ENCODE data around the gene DIS3L2. TPM values are rescaled to one million over a fixed set of nuclear protein-coding genes. Genes with fewer than 3 reads are reported as not detected.

DIS3L2 gene
- total RNA-seq, 4 donors from 2014 or later = 52.8 to 74.9 (median 61.8) TPM

DNA sequence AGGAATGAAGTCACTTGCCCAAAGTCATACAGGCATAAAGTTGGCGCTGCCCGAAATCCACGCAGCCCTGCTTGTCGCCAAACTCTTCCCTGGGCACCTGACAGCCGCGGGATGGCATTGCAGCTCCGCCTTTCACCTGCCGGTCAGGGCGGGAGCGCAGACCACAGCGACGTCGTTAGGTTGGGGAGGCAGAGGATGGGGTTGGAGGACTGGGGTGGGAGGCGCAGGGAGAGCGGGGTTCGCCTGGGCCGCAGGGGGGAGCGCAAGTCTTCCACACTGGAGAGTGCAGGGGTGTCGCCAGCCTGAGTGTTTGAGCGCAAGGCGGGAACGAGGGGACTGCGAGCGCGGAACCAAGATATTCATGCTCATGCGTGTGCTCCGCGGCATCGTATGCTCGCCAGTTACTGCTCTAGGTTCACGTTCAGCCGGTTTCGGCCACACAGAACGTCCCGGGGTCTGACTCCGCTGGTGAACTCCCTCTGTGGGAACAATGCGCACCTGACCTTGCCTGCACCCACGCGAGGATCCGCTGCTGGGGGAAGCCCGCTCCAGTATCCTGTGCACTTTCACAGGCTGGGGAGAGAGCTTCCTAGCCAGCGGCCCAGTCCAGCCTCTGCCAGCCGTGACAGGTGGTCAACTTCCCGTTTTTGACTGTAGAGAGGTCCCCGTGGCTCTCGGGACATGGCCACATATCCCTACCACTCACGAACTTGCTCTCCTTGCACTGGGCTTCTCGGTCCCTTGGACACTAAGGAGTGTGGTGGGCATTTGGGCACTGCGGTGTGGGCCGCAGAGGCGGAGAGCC lies 34.5 kb upstream of the DIS3L2 start:
- peak overlapping the region in 2 of 4 donors; percentile 39 to 45 for H3K4me3 ChIP-seq
- H3K36me3 ChIP-seq = no peaks in the 10 kb centered on the region
- TF ChIP-seq EP300 (IDR thresholded peaks at IDR 0.05) (no peak), POLR2A (IDR thresholded peaks at IDR 0.05) (no peak)
- TF ChIP-seq, protein P1, sequence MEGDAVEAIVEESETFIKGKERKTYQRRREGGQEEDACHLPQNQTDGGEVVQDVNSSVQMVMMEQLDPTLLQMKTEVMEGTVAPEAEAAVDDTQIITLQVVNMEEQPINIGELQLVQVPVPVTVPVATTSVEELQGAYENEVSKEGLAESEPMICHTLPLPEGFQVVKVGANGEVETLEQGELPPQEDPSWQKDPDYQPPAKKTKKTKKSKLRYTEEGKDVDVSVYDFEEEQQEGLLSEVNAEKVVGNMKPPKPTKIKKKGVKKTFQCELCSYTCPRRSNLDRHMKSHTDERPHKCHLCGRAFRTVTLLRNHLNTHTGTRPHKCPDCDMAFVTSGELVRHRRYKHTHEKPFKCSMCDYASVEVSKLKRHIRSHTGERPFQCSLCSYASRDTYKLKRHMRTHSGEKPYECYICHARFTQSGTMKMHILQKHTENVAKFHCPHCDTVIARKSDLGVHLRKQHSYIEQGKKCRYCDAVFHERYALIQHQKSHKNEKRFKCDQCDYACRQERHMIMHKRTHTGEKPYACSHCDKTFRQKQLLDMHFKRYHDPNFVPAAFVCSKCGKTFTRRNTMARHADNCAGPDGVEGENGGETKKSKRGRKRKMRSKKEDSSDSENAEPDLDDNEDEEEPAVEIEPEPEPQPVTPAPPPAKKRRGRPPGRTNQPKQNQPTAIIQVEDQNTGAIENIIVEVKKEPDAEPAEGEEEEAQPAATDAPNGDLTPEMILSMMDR (IDR thresholded peaks at IDR 0.05) = no peak
- DNase-seq (ENCODE audit: low spot score in 2 of 2) = no peak
- H3K4me1 ChIP-seq = peaks cover 0 to 33% (median 17%) of the 10 kb centered on the region in 4 donors
- no peak overlapping the region for H3K27ac ChIP-seq
- 12 to 17% methylated on average over 29 to 42 of the region's 51 CpGs for WGBS, 2 donors
- peaks cover 0 to 74% of the 10 kb centered on the region in 2 donors for H3K27me3 ChIP-seq
- no peaks in the 10 kb centered on the region for H3K9me3 ChIP-seq

GRCh38 chr2:231927566-231927890 lies 34.0 kb upstream of the DIS3L2 start:
- 58 to 74% methylated on average over 7 to 10 of the region's 10 CpGs for WGBS, 2 donors
- no peak overlapping the region for H3K4me3 ChIP-seq
- peaks cover 0 to 33% (median 17%) of the 10 kb centered on the region in 4 donors for H3K4me1 ChIP-seq
- no peak overlapping the region for H3K27ac ChIP-seq
- TF ChIP-seq POLR2A (IDR thresholded peaks at IDR 0.05) (no peak), EP300 (IDR thresholded peaks at IDR 0.05) (no peak)
- TF ChIP-seq, protein P1 (IDR thresholded peaks at IDR 0.05) = no peak
- DNase-seq (ENCODE audit: low spot score in 2 of 2) = no peak
- no peaks in the 10 kb centered on the region for H3K9me3 ChIP-seq
- no peaks in the 10 kb centered on the region for H3K36me3 ChIP-seq
- H3K27me3 ChIP-seq = peaks cover 0 to 71% of the 10 kb centered on the region in 2 donors

- no peak overlapping the region for H3K4me3 ChIP-seq
- H3K36me3 ChIP-seq = no peaks in the 10 kb centered on the region
- TF ChIP-seq POLR2A (IDR thresholded peaks at IDR 0.05) (no peak), EP300 (IDR thresholded peaks at IDR 0.05) (no peak)
- TF ChIP-seq, protein P1 (IDR thresholded peaks at IDR 0.05) = no peak
- WGBS, 2 donors = 64 to 74% methylated on average over 5 of the region's 5 CpGs
- peaks cover 0 to 62% of the 10 kb centered on the region in 2 donors for H3K27me3 ChIP-seq
- H3K4me1 ChIP-seq = peaks cover 0 to 33% (median 17%) of the 10 kb centered on the region in 4 donors
- H3K9me3 ChIP-seq = no peaks in the 10 kb centered on the region
- no peak overlapping the region for H3K27ac ChIP-seq
- DNase-seq (ENCODE audit: low spot score in 2 of 2) = no peak
These were observed 33.0 kb upstream of the DIS3L2 start for GRCh38 chr2:231928481-231928880.

DNA sequence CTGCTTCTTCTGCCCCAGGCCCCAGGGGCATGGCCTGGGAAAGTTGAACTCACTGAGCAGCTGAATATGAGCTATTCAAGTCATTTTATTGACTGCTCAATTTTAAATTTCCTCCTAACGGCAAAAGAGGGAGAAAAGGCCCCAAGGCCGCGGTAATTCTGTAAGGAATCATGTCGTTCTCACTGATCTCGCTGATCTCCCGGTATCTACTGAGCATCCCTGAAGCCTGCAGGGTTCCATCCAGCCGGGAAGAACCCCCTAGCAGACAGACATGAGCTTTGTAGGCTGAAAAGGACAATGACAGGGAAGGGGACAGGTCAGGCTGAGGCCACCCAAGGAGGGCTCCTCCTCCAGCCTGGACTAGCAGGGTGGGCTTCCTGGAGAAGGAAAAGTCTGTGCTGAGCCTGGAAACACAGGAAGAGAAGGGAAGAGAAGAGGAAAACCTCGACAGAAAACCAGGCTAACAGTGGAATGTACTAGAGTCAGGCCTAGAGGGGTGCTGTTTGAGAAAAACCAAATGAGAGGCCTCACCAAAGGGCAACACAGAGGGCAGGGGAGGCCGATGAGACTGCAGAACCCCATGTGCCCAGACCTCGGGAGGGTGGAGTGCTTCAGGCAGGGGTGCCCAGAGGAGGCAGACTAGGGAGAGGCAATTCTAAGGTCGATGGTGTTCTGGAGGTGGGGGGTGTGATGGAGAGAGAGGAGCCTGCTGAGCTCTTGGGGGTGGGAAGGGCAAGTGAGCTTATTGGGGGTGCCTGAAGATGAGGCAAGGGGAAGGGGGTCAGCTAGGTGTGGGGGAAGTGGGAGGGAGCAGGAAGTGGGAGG lies 32.4 kb upstream of the DIS3L2 start:
- WGBS, 2 donors = 65 to 69% methylated on average over 11 of the region's 11 CpGs
- H3K4me1 ChIP-seq = peaks cover 0 to 33% (median 17%) of the 10 kb centered on the region in 4 donors
- no peak overlapping the region for H3K4me3 ChIP-seq
- H3K9me3 ChIP-seq = no peaks in the 10 kb centered on the region
- DNase-seq (ENCODE audit: low spot score in 2 of 2) = no peak
- TF ChIP-seq, protein P1 (IDR thresholded peaks at IDR 0.05) = no peak
- TF ChIP-seq EP300 (IDR thresholded peaks at IDR 0.05) = no peak
- no peak for TF ChIP-seq POLR2A (IDR thresholded peaks at IDR 0.05)
- no peaks in the 10 kb centered on the region for H3K36me3 ChIP-seq
- no peak overlapping the region for H3K27ac ChIP-seq
- H3K27me3 ChIP-seq = peaks cover 0 to 55% of the 10 kb centered on the region in 2 donors
